Middle frontal gyrus (tissue), 1 donor: Measurements from ENCODE around the gene CDH4.

Experiments
- DNase-seq: peaks from one replicate; pipeline ENCODE4 v3.0.0-alpha.2; 2015; ENCODE audit warnings: low spot score; ENCODE audit errors: extremely low spot score

The CDH4 gene

DNA sequence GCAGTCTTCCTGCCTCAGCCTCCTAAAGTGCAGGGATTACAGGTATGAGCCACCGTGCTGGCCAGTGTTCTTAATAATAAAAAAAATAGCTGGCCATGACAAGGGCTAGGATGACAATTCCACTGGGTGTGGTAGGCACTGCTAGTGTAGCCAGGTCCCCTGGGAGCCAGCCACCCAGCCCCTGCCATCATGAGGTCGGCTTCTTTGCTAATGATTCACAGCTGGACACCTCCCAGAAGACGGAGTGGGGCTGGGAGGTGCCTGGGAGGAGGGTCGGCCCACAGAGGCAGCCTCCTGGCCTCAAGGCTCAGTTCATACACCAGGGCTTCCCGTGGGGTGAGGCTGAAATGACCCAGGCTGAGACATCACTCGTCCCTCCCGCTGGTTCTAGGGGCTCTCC is 583.2 kb downstream of the CDH4 start:
- no peak for DNase-seq

DNA sequence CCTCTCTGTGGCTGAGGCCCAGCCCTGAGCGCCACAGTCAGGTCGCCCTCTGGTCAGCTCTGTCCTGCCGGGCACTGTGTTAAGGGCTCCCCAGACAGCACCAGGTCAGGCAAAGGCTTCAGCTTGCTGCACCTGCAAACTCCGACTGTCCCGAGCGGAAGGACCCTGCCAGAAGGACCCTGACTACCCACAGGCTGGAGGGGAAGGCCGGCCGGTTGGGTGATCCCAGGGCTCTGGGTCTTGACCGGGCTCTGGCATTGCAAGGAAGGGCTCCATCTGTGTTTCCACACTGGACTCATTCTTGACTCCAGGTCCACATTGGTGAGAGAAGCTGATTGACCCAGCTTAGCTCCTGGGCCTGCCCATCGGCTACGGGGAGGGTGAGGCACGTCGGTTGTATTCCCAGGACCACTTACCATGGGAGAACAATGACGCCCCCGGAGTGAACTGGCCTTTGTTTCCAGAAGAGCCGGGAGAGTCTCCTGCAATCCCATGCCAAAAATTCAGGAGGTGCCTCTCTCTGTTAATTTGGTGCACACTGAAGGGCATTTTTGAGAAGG is 583.8 kb downstream of the CDH4 start:
- DNase-seq = no peak

DNA sequence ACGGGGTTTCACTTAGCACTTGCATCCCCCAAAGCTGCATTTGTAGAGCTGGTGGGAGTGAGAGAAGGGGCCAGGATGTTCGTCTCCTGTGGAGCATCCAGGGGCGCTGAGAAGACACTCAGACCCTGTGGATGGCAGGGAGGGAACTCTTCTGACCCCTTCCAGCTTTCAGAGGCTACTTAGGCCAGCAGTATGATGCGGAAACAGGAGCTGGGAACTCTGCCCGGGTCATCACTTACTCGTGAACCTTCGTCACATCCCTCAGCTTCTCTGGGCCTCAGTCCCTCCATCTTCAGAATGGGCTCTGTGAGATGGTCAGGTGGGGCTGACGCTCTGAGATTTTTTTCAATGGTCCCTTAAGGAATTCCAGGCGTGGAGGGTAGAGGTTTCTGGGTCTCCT is 585.1 kb downstream of the CDH4 start:
- DNase-seq = no peak

DNA sequence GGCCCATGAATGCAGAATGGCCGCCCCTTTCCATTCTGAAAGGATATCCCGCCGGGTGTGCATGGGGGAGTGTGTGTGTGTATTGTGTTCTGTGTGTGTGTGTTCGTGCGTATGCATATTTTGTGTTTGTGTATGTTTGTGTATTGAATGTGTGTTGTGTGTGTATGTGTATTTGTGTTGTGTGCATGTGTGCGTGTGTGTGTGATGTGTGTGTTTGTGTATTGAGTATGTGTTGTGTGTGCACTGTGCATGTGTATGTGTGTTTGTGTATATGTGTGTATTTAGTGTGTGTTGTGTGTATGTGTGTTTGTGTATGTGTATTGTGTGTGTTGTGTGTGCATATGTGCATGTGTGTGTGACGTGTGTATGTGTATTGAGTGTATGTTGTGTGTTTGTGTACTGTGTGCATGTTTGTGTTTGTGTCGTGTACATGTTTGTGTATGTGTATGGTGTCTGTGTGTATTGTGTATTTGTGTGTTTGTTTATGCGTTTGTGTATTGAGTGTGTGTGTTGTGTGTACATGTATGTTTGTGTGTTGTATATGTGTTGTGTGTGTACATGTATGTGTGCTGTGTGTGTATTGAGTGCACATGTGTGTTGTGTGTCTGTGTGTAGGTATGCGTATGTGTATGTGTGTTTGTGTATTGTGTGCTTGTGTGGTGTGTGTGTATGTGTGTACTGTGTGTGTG is 587.3 kb downstream of the CDH4 start:
- no peak for DNase-seq

DNA sequence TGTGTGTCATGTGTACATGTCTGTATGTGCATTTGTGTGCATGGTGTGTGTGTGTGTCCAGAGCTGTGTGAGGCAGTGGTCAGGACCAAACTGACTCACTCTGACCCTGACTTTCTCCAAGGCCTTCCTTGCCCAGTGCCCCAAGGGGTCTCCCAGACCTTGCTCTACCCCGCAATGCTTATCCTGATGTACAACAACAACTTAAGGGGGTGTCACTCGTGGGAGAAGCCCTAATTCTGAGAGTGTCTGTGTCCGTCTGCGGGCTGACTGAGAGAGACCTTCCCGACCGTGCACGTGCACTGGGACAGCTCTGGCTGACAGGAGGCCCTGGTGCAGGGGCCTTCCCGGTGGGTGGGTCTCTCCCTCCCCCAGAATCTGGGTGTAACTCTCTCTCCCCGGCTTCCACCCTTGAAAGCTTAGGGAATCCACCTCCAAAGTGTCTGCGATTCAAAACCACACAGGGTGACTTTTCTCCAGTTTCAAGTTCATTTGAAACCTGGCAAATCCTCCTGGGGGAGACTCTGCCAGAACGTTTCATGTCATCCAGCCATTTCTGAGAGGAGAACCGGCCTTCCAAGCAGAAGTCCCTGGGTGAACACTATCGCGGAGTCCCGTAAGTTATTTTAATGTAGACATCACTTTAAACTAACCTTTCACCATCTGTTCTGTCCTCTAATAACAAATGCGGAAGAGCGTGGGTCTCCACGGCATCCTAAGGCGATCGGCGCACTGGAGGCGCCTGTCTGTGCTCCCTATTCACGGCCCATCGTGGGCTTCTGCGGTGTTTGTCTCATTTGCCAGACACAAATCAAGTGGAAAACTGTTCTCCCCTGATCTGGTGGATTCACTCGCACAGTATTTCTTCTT is 588.1 kb downstream of the CDH4 start:
- no peak for DNase-seq

DNA sequence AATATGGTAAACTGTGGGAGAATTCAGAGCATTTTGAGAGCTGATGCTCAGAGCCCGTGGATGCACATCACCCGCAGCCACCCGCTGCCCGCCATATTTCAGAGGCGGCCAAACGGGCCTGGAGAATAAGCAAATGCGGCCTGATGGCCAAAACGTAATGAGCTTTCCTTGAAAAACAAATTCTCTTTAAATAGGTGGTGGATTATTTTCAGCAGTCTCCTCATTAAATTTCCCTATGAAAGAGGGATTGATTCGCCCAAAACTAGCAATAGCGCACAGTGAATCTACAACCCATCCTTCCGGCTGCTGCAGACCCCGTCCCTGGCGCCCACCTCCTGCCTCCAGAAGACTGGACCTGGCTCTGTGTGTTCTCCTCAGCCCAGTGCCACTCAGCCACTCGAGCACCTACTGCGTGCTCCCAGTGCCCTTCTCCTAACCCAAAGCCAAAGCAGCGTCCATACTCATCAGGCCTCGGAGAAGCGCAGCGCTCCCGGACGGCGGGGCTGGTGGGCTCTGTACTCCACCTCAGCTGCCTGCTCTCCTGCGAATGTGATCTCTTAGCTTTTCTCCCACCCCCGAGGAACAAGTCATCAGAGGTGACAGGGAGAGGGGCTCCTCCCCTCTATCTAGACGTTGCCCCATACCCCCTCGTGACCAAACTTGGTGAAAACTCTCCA is 588.9 kb downstream of the CDH4 start:
- DNase-seq = no peak

DNA sequence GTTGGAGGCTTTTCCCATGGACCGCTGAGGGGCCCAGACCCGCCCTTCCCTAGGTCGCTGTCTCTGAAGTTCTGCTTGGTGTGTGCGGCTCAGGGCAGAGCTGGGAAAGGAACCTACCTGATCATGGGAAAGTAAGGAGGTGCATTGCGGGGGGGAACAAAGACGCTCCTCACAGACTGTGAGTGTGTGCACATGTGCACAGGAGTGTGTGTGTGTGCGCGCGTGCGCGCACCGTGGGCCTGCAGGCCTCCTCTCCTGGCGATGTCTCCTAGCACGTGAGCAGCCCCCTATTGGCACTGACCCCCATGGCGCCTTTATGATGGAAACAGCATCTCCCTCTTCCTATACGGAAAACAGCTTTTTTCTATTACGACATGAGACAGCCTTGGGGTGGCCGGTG is 589.5 kb downstream of the CDH4 start:
- DNase-seq = no peak

DNA sequence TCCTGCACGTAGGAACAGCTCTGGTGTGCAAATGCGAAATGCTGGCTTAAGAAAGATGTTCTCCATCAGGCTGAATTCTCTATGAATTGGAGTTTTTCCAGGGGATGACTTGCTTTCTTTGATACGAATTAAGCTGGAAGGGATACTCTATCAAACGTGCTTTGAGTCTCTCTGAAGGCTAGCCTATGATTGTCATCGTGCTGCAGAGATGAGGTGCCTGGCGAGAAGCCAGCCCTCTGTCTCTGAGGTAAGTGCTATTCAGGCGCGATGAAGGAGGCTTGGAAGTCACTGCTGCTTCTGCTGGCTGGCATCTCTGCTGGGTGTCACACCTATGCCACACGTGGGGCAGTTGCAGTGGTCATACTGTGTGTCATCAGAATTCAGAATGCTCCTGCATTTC is 589.9 kb downstream of the CDH4 start:
- DNase-seq = no peak

DNA sequence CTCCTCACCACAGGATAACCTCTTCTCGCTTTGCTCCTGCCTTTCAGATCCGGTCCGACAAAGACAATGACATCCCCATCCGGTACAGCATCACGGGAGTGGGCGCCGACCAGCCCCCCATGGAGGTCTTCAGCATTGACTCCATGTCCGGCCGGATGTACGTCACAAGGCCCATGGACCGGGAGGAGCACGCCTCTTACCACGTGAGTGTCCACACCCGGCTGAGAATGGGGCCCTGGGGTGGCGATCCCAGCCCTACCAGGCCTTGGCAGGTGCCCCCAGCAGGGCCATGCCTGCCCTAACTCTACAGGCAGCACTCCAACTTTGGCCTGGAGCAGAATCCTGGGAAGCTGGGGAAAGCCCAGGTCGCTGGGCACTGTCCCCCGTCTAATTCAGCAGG is 592.6 kb downstream of the CDH4 start:
- no peak for DNase-seq

DNA sequence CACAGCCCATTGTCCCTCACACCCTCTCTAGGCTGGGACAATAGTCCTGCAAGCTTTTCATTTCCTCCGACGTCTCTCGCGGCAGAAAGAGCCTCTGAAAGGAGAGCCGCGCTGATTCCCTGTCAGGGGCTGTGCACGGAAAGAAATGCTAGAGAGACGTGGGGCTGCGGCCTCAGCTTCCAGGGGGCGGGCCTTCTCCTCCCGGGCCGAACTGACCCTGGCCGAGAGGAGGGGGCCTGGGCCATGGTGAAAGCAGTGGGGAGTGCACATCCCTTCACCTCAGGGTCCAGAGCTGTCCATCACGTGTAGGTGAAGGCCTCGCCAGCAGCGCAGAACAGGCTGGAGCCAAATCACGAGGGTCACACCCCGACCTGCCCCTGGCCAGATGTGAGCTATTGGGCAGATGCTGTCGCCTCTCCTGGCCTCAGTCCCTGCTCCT is 593.2 kb downstream of the CDH4 start:
- no peak for DNase-seq

DNA sequence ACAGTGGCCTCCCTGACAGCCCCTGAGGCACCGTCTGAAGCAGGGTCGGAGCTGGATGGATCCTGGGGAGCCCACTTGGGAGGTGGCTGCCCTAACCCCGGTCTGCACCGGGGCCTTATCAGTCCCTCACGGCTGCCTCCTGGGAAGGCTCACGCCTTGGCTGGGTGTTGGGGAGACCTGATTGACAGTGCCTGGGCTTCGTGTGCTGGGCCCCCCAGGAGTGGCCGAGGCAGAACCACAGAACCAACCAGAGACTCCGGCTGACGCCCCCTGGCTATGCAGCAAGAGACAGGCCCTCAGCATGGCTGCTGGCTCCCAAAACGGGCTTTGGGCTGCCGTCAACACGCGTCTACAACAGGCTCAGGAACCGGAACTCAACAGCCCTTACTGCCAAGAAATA is 594.0 kb downstream of the CDH4 start:
- no peak for DNase-seq

DNA sequence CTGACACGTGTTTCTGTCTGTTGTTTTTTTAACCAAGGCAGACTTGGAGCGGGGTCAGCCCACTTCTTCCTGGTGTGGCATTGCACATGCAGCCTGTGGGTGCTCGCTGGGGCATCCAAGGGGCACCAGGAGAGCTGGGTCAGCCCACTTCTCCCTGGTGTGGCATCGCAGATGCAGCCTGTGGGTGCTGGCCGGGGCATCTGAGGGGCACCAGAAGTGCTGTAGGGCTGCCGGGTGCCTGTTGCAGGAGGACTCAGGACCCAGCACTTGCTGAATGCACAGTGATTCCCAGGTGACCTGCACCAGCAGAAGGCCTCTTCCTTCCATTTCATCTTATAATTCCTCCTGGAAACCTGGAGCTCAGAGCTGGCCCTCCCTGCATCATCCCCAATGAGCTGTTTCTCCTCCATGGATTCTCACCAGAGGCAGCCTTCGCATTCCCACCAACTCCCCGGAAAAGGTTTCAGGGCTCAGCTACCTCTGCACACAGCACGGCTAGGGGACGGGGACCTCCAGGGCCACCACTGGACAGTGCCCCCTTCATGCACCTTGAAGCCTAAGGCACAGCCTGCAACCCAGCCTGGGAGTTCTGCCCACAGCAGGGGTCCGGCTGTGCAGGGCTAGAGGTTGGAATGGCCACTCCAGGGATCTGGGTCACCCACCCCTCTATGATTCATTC is 594.8 kb downstream of the CDH4 start:
- DNase-seq = no peak

DNA sequence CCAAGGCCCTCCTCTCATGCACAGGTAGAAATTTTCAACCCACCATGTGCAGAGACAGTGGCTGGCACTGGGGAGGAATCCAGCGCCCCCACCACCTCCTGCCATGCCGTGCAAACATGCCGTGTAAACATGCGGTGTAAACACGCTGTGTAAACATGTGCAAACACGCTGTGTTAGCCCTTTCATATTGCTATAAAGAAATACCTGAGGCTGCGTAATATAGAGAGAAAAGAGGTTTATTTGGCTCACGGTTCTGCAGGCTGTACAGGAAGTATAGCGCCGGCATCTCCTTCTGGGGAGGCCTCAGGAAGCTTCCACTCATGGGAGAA is 595.3 kb downstream of the CDH4 start:
- no peak for DNase-seq

DNA sequence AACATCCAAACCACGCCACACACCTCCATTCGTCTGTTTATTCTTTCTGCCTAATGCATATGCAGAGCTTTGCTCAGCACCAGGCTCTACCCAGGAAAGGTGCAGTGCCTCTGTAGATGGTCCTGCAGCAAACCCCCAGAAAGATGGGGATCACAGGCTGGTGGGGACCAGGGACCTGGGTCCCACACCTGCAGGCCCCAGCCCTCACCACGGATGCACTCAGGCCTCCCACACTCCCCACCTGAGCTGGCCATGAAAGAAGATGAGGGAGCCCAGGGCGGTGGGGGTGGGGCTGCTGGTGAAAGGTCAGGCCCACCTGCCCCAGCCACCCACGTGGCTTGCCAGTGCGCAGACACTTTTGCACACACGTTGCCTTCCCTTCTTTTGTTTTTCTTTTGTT is 595.9 kb downstream of the CDH4 start:
- no peak for DNase-seq

DNA sequence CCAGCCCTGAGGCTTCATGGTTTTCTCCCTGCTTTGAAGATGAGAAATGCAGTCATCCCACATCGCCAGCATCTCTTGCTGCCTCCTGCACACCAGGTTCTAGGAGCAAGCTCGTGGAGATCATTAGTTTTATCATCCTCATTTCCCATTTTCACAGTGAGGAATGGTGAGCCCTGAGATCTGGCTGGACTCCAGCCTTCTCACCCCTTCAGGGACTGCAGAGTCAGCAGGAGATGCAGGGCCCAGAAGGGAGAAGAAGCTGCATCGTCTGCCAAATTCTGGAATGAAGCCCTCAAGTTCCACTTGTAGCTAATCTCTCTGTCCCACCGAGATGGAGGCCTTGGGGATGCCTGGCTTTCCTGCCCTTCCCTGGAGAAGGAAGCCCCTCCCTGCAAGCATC is 596.8 kb downstream of the CDH4 start:
- no peak for DNase-seq

DNA sequence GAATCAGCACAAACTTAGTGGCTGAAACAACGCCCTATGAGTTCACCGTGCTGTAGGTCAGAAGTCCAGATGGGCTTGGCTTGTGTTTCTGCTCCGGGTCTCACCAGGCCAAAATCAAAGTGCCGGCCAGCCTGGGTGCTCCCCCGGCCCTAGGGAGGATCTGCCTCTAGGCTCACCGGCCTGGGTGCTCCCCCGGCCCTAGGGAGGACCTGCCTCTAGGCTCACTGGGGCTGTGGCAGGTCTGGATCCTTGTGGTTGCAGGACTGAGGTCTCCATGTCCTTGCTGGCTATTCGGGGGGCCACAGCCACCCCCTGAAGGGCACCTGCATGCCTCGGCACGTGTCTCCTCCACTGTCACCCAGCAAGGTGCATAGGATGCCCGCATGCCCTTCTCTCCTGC is 597.3 kb downstream of the CDH4 start:
- no peak for DNase-seq

DNA sequence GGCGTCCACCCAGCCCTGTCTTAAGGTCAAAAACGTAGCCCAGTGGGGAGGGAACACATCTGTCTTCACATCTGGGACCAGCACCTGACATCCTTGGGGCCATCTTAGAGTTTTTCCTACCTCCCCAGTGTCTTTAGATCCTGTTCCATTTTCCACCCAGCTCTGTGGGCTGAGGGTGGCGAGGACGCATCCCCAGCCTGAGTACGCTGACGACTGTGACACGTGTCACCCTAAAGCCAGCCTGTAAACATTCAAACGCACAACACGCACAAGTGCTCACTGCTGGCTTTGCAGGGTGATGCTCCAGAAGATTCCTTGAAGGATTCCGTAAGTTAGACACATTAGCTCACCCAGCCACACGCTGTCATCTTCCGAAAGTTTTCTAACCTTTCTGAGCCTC is 597.8 kb downstream of the CDH4 start:
- no peak for DNase-seq

DNA sequence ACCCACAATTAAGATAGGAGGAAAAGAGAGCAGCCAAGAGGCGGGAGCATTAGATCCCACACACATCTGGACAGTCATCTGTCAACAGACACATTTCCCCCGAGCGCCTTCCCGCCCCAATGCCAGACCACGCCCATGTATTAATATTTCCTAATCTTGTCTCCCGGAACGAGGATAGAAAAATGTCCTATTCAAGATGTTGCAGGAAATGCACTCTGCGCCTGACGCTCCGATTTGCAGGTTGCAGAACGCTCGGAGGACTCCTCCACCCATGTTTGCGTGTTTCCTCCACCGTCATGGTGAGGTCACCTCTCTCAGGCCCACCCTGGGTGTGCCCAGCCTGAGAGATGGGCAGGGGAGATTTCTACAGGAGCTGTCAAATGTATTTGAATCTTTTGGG is 598.4 kb downstream of the CDH4 start:
- DNase-seq = no peak

DNA sequence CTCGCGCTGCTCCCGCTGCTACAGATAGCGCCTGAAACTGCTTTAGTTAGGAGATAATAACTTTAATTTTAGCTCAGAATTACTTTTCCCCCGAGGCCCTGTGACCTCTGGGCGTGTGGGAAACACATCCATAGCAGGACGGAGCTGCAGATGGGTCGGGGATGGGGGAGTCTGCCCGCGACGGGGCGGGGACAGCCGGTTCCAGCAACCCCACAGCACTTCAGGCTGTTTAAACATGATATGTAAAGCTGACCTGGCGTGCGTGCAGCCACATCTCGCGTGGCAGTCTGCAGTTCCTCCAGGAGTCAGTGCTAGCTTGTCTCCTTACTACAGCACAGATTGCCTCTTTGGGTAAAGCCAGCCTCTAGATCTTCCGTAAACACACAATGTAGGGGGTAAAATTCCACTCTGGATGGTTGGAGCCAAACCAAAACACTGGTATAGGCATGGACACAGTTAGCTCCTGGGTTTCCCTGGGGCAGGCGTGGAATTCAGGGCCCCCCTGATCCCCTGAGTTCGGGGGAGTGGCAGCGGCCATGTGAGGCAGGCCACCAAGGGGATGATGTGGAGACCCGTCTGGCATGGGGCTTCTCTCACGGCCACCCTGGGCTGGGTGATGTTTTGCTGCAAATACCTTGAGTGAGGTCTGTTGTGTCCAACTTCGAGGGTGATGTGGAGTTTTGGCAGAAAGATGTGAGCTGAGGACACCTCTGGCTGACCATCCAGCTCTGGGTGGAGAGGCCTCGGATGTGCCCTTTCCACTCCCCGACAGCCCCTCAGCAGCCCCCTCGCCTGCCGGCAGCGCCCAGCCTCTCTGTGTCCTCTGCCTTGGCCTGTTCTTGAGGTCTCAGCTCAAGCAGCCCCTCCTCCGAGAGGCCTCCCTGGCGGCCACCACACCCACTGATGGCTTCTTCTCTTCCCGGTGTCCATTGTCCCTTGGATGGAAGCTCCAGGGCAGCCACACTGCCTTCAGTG is 599.2 kb downstream of the CDH4 start:
- DNase-seq = no peak

DNA sequence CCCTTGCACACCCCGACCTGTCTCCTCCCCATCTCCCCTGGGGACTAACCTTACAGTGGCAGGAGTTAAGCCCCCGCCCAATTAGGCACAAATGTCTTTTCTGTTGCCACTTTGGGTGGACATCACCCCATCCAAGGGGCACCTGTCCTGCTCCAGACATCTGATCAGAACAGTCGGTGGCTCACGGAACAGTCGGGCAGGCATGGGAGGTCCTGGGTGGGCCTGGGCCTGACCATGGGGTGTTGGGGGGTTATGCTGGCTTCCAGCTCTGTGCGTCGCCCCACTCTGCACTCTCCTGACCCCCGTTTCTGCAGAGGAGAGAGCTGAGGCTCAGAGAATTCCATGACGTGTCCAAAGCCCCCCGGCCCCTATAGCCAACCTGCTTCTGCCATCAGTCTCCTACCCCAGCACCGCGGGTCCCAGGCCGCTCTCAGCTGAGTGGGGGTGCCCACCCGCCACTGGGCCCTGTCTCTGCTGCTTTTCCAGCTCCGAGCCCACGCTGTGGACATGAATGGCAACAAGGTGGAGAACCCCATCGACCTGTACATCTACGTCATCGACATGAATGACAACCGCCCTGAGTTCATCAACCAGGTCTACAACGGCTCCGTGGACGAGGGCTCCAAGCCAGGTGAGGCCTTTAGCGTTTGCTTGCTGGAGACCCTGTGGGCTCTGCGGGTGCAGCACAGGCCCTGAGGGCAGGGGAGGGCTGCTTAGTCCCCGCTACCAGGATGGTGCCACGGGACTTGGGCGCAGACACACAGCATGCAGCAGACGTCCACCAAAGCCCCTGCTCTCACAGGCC is 600.4 kb downstream of the CDH4 start:
- DNase-seq = no peak
